HG03520 (cell line): ENCODE measurements around the gene LRRC3.

Source experiments
- ATAC-seq: cut with Tn5 transposase; IDR thresholded peaks from one replicate; pipeline ENCODE4 v1.9.1; 2021; ENCODE audit warnings: mild to moderate bottlenecking, moderate library complexity; ENCODE audit not compliant: unreplicated experiment

The LRRC3 gene

GRCh38 chr21:44423941-44424607 is 31.2 kb upstream of the LRRC3 start:
- no peak for ATAC-seq

GRCh38 chr21:44424608-44425306 is 30.6 kb upstream of the LRRC3 start:
- ATAC-seq = no peak

GRCh38 chr21:44425307-44425894 is 29.9 kb upstream of the LRRC3 start:
- no peak for ATAC-seq

- ATAC-seq = no peak
Observed at GRCh38 chr21:44425895-44426662, 29.2 kb upstream of the LRRC3 start.

GRCh38 chr21:44426663-44427191 is 28.6 kb upstream of the LRRC3 start:
- ATAC-seq = no peak

GRCh38 chr21:44427241-44428120 is 27.8 kb upstream of the LRRC3 start:
- ATAC-seq = no peak

DNA sequence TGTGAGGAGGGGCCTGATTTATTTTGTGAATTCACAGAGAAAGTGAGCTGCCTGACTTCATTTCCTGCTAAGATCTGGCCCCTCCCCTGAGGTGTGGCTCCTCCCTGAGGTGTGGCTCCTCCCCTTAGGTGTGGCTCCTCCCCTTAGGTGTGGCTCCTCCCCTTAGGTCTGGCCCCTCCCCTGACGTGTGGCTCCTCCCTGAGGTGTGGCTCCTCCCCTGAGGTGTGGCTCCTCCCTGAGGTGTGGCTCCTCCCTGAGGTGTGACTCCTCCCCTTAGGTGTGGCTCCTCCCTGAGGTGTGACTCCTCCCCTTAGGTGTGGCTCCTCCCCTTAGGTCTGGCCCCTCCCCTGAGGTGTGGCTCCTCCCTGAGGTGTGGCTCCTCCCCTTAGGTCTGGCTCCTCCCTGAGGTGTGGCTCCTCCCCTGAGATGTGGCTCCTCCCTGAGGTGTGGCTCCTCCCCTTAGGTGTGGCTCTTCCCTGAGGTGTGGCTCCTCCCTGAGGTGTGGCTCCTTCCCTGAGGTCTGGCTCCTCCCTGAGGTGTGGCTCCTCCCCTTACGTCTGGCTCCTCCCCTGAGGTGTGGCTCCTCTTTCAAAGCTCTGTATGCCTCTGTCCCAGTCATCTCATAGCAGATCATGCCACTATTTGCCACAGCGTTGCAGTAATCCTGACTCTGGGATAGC is 26.9 kb upstream of the LRRC3 start:
- no peak for ATAC-seq

GRCh38 chr21:44429894-44430293 is 25.4 kb upstream of the LRRC3 start:
- no peak for ATAC-seq

DNA sequence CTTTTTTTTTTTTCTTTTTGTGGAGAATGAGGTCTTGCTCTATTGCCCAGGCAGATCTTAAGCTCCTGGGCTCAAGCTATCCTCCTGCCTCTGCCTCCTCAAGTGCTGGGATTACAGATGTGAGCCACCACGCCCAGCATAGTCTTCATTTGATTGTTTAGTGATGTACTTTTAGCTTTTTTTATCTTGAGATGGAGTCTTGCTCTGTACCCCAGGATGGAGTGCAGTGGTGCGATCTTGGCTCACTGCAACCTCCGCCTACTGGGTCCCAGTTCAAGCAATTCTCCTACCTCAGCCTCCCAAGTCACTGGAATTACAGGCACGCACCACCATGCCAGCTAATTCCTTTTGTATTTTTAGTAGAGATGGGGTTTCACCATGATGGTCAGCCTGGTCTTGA is 24.0 kb upstream of the LRRC3 start:
- no peak for ATAC-seq

- no peak for ATAC-seq
Observed at GRCh38 chr21:44432841-44433790, 22.2 kb upstream of the LRRC3 start.

DNA sequence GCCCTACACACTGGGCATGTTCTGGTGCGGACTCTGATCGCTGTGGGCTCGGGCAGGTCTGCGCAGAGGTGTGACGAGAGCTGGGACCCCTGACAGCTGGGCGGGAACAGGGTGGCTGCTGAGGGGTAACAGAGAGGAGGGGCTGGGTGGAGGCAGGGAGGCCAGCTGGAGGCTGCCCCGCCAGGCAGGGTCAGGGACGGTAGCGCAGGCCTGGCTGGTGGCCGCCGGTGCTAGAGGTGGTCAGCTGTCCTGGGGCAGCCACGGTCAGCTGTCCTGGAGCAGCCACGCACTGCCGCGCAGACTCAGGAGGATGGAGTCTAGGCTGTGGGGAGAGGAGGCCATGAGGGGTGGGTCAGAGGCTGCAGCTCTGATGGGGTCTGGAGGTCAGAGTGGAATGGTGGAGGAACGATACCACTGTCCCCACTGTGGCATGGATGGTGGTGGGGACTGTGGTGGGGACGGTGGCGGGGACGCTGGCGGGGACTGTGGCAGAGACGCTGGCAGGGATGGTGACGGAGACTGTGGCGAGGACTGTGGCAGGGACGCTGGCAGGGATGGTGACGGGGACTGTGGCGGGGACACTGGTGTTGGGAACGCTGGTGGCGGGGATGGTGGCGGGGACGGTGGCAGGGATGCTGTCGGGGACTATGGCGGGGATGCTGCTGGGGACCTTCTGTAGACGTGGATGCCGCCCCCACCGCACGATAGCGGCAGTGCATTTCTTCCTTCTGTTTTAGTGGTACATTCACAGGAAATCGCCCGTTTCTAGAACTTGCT is 21.3 kb upstream of the LRRC3 start:
- no peak for ATAC-seq

DNA sequence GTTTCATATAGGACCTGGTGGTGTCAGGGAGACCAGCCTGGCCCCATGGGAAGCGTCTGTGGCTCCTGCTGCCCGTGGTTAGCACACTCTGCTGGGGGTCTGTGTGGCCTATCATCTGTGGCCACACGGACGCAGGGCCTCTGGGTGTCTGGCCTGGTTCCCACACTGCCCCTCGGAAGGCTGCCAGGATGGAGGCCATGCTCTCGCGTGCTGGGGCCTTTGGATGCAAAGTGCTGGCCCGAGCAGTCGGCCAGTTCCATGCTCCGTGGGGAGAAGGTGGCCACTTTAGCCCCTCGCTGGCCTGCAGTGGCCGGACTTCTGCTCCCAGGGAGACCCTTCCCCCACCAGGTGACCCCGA is 20.8 kb upstream of the LRRC3 start:
- no peak for ATAC-seq

DNA sequence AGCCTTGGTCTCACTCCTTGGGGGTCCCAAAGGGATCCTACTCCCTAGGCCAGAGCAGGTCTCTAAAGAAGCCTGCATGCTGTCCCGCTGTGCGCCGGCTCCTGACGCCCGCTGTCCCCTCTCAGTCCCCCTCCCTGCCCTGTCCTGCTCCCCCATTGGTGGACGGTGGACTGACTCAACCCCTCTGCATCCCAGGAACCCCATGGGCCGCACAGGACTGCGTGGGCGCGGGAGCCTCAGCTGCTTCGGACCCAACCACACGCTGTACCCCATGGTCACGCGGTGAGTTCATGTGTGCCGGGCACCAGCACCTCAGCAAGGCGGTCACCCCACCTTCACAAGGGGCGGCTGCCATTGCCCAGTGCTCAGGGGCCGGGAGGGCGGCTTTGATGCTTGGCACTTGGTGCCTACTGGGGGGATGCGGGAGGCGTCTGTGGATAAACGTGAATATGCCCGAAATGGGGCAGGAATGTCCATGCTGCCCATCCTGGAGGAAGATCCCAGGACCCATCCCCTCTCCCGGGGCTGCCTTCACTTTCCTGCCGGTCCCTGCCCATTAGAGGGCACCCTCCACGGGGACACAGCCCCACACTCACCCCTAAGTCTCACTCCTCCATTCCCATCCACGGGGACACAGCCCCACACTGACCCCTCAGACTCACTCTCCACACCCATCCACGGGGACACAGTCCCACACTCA is 20.2 kb upstream of the LRRC3 start:
- no peak for ATAC-seq

- ATAC-seq = no peak
Observed at GRCh38 chr21:44436111-44436611, 19.1 kb upstream of the LRRC3 start.

DNA sequence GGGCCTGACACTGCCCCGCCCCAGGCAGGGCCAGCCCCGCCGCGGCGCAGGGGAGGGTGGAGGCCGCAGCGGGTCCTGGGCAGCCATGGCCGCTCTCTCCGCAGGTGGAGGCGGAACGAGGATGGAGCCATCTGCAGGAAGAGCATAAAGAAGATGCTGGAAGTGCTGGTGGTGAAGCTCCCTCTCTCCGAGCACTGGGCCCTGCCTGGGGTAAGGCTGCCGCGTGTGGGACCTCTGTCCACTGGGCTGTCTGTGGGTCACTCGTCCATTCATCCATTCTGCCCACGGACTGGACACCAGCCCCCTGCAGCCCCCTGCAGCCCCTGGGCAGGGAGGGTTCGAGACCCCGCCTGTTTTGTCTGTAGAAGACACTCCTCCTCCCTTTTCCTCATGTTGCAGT is 18.4 kb upstream of the LRRC3 start:
- ATAC-seq = no peak

DNA sequence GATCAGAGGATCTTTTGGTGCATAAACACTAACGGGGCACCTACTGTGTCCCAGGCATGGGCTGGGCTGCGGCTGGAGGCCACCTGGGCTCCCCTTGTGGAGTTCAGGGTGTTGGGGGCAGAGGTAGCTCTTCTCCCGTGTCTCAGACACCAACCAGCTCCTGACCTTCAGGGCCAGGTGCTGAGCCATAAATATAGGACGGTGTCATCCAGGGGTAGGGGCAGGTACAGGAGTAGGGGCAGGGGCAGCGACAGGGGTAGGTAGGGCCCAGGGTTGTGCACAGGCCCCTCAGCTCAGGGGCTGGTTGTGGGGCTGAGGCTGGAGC is 18.0 kb upstream of the LRRC3 start:
- no peak for ATAC-seq

- ATAC-seq = no peak
Observed at GRCh38 chr21:44437696-44438431, 17.4 kb upstream of the LRRC3 start.
